ENCODE measurements around the gene NOD1. TPM values are rescaled to one million over a fixed set of nuclear protein-coding genes. Genes with fewer than 3 reads are reported as not detected.

The NOD1 gene
- total RNA-seq, 1 donor from 2014 or later: 24.4 TPM

Other genes starting within 250 kb of the NOD1 start
- gene ZNRF2, start 194.2 kb downstream of the NOD1 start, total RNA-seq: 23.6 TPM
- 38.7 TPM for gene GGCT, start 26.0 kb upstream of the NOD1 start, total RNA-seq
- gene GARS1, start 116.1 kb upstream of the NOD1 start, total RNA-seq: 203 TPM
- gene CRHR2, start 203.7 kb upstream of the NOD1 start, total RNA-seq: 0.34 TPM

Data from ureter (tissue), 1 donor.